GM04503 (cell line): ENCODE measurements around the gene PPP4R1.

Experiments used
- DNase-seq: peaks from one replicate; pipeline ENCODE4 v3.0.0-alpha.2; 2012; ENCODE audit warnings: low read depth

PPP4R1 gene

DNA sequence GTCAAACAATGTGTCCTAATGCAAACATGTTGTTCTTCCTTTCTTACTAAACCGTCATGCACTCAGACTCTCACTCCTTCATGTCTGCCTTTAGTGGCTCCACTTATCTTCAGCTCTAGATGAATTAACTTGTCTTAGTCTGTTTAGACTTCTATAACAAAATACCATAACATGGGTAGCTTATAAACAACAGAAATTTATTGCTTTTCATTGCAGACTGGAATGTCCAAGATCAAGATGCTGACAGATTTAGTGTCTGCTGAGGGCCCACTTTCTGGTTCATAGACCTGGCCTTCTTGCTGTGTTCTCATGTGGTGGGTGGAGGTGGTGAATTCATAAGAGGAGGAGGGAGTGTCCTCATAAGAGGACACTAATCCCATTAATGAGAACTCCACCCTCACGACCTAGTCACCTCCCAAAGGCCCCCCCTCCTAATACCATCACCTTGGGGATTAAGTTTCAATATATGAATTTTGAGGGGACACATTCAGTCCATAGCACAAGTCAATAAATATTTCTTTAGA is 106.7 kb downstream of the PPP4R1 start:
- no peak for DNase-seq

DNA sequence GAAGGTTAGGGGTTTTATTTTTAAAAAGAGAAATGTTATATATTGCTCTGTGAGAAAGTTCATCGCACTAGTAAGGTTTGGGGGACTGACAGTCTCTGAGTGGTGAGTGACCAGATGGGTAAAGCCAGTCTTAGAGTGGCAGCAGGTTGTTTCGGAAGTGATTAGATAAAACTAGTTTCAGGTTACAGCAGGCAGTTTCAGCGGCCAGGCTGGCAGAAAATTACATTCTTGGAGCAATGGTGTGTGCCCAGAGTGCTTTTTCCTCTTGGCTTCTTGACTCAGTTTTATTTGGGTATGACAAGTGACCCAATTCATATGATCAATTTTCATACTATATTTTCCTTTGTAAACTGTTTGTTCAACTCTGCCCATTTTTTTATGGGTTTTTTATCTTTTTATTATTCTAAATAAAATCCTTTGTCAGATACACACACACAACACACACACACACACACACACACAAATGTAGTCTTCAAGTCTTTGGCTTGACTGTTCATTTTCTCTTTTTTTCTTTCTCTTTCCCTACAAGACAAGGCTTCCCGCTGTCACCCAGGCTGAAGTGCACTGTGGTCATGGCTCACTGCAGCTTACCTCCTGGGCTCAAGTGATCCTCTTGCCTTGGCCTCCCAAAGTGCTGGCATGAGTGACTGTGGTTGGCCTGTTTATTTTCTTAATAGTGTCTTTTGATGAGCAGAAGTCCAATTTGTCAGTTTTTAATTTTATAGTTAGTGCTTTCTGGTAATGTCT is 108.1 kb downstream of the PPP4R1 start:
- no peak for DNase-seq
